Skeletal muscle satellite cell (primary cell): ENCODE results near the gene SLC22A4.

Source experiments
- H3K27me3 ChIP-seq: 2 replicates; pipeline ENCODE4 v1.7.0; 2013; ENCODE audit warnings: low read length; ENCODE audit not compliant: control insufficient read depth, insufficient read depth
- H3K36me3 ChIP-seq: 2 replicates; pipeline ENCODE4 v1.7.0; 2013; ENCODE audit warnings: mild to moderate bottlenecking, control low read depth, low read length; ENCODE audit not compliant: insufficient read depth
- H3K4me1 ChIP-seq: 2 replicates; pipeline ENCODE4 v1.7.0; 2013; ENCODE audit warnings: low read length; ENCODE audit not compliant: control insufficient read depth, insufficient read depth
- H3K4me2 ChIP-seq: 2 replicates; pipeline ENCODE4 v1.7.0; 2013; ENCODE audit warnings: mild to moderate bottlenecking, low read length
- H3K4me3 ChIP-seq: 2 replicates; pipeline ENCODE4 v1.7.0; 2013; ENCODE audit warnings: low read length
- H3K9ac ChIP-seq: 2 replicates; pipeline ENCODE4 v1.7.0; 2013; ENCODE audit warnings: mild to moderate bottlenecking, low read depth, low read length, moderate library complexity
- H3K9me3 ChIP-seq: replicated peaks from 2 replicates; pipeline ENCODE4 v1.7.0; 2013; ENCODE audit warnings: mild to moderate bottlenecking, control low read depth, low read length

SLC22A4 gene

DNA sequence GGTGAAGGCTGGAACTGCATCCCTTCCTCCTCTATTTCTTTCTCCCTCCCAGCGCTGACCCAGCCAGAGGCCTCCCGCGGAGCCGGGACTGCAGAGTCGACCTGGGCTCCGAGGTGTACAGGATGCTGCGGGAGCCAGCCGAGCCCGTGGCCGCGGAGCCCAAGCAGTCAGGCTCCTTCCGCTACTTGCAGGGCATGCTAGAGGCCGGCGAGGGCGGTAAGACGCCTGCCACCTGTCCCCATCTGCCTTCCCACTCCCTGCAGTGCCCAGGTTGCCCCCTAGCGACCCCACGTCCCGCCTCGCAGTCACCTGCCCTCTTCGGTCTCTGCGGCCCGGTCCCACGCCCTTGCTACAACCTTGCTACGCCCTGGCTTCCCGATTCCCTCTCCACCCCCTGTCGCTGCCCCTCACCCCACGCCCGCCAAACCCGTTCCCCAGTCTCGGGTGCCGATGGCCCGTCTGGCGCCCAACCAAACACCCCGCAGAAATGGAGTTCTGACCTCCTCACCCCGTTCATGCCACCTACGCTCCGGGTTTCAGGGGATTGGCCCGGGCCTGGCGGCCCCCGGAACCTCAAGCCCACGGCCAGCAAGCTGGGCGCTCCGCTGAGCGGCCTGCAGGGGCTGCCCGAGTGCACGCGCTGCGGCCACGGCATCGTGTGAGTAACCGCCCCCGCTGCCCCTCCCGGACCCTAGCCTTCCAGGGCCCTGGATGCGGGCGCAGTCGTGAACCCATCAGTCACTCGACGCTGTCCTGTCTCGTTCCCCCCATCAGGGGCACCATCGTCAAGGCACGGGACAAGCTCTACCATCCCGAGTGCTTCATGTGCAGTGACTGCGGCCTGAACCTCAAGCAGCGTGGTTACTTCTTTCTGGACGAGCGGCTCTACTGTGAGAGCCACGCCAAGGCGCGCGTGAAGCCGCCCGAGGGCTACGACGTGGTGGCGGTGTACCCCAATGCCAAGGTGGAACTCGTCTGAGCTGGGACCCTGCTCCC, 22.6 kb upstream of the SLC22A4 start:
- no peaks in the 10 kb centered on the region for H3K9me3 ChIP-seq
- no peak overlapping the region for H3K4me3 ChIP-seq
- peaks cover 24% of the 10 kb centered on the region for H3K4me1 ChIP-seq
- no peak overlapping the region for H3K4me2 ChIP-seq
- H3K9ac ChIP-seq = no peak overlapping the region
- H3K27me3 ChIP-seq = no peaks in the 10 kb centered on the region
- peaks cover 83% of the 10 kb centered on the region for H3K36me3 ChIP-seq

DNA sequence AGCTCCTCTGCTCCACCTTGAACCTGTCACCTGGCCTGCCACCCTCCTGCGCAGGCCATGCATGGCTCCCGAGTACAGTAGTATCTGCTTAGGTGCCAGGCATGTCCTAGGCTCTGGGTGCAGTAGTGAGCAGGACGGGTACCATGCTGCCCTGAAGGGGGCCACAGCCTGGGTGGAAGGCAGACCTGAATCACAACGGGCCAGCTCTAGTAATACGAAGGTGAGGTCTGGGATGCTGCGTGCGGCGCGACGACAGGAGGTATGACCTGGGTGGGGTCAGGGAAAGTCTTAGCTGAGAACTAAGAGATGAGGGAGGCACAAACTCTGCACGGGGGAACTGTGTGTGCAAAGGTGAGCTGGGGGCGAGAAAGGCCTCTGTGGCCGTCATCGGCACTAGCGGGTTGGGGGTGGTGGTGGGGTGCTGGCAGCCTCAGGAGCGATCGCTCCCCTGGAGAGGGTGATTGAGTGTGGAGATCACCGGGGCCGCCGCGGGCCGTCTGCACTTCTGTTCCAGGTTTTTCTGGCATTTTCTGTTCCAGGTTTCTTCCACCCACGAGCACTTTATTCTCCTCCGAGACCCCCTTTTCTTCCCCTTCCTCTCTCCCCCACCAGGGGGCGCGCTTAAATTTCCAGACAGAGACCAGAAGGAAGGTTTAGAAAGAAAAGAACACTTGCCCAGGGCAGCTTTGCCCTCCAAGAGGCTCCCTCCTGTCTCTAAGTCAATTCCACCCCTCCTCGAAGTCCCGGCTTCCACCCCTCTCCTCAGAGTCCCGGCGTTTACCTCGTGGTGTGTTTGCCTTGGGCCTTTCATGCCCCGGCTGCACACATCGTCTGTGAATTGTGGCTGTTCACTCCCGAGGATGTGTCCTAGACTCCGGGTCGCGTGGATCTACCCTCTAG, 21.6 kb upstream of the SLC22A4 start:
- Histone ChIP-seq H3K9me3 (no peaks in the 10 kb centered on the region), H3K27me3 (no peaks in the 10 kb centered on the region), H3K9ac (no peak overlapping the region), H3K4me3 (no peak overlapping the region), H3K36me3 (peaks cover 73% of the 10 kb centered on the region), H3K4me1 (peaks cover 15% of the 10 kb centered on the region), H3K4me2 (no peak overlapping the region)

DNA sequence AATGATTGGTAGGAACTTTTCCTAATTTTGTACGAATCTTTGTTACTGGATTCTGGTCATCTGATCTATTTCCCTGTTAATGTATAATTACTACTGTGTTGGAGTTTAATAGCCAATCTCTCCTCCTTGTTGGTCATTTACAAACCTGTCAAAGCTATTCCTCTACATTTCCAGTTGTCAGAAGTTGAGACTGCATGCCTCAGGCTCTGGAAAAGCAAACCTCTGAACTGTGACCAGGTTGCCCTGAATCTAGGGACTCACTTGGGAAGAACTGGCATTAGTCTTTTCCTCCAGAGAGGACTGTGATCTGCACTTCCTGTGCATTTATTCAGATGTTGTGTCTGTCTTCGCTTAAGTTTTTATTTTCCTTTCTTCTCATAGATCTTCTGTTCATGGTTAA, 20.6 kb upstream of the SLC22A4 start:
- Histone ChIP-seq H3K36me3 (peaks cover 62% of the 10 kb centered on the region), H3K9me3 (no peaks in the 10 kb centered on the region), H3K4me2 (no peak overlapping the region), H3K4me3 (no peak overlapping the region), H3K4me1 (peaks cover 5% of the 10 kb centered on the region), H3K9ac (no peak overlapping the region), H3K27me3 (no peaks in the 10 kb centered on the region)

DNA sequence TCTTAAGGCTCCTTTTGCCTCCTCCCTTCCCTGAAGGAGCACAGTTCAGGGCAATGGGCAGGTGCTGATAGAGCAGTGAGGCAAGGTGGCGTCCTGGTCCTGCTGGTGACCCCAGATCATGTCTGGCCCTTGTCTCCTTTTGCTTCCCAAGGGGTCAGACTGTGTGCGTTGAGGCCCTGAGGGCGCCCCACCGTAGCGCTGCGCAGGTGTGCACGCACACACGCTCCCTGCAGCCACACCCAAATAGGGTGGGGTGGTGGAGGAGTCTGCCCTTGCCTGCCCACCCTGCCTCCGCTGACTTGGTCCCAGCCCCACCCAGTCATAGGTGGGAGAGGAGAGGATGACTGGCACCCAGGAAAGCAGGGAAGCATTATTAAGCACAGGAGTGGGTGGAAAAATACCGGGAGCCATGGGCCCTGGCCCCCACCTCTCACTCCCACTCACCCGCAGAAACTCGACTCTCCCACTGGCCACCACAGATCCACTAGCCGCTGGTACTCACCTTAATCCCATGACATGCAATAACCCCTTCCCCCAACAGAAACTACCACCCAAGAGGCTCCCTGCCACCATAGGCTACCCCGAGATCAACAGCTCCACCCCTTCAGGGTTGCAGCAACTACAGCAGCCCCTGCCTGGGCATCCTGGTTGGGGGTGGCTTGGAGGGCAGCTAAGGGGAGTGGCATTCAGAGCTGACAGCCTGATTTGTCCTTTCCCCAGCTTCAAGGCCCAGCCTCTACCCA, 20.0 kb upstream of the SLC22A4 start:
- Histone ChIP-seq H3K4me2 (no peak overlapping the region), H3K4me3 (no peak overlapping the region), H3K27me3 (no peaks in the 10 kb centered on the region), H3K9me3 (no peaks in the 10 kb centered on the region), H3K9ac (no peak overlapping the region), H3K36me3 (peaks cover 56% of the 10 kb centered on the region), H3K4me1 (peaks cover 5% of the 10 kb centered on the region)

DNA sequence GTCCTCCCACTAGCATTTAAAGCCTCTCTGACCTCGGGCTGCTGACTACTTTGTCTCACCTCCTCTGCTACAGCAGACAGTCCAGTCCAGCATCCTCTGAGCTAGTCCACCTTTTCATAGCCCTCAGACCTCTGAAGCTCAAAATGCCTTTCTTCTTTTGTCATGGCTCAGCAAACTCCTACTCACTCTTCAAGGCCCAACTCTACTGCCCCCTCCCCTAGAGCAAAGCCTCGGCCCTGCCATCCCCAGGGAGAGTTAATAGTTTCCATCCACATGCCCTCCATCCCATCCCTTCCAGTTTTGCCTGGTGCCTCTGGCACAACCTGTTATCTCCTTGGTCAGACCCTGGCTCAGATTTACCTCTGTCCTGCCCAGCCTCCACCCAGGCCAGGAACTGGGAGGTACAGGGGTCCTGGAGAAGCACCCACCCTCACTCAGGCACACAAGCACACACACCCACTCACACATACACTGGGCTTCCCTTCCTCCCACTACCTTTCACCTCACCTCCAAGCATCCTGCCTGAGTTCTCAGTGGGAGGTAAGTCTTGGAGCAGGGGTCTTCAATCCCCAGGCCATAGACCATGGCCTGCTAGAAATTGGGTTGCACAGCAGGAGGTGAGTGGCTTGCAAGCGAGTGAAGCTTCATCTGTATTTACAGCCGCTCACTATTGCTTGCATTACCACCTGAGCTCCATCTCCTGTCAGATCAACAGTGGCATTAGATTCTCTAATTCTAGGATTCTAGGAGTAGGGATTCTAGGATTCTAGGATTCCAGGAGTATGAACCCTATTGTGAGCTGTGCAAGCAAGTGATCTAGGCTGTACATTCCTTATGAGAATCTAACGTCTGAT, 18.6 kb upstream of the SLC22A4 start:
- Histone ChIP-seq H3K9me3 (no peaks in the 10 kb centered on the region), H3K4me1 (peaks cover 7% of the 10 kb centered on the region), H3K9ac (no peak overlapping the region), H3K36me3 (peaks cover 42% of the 10 kb centered on the region), H3K4me3 (no peak overlapping the region), H3K4me2 (no peak overlapping the region), H3K27me3 (no peaks in the 10 kb centered on the region)

DNA sequence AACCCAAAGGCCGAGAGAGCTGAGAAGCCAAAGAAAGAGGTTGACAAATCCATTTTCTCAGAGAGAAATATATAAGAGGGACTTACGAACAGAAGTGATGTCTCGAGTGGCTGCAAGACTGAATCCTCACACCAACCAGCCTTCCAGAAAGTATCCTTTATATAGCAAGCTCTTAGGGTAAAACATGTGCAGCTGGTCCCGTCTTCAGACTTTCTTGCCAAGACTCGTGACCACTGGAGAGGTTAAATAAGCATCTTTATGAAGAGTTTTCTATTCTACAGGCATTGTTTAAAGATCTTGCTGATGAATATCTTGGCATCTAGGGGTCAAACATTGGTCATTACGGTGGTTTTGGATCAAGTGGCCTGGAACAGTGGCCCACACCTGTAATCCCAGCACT, 16.9 kb upstream of the SLC22A4 start:
- Histone ChIP-seq H3K9me3 (no peaks in the 10 kb centered on the region), H3K36me3 (peaks cover 27% of the 10 kb centered on the region), H3K27me3 (peaks cover 5% of the 10 kb centered on the region), H3K4me1 (peaks cover 7% of the 10 kb centered on the region), H3K4me3 (no peak overlapping the region), H3K9ac (no peak overlapping the region), H3K4me2 (no peak overlapping the region)

DNA sequence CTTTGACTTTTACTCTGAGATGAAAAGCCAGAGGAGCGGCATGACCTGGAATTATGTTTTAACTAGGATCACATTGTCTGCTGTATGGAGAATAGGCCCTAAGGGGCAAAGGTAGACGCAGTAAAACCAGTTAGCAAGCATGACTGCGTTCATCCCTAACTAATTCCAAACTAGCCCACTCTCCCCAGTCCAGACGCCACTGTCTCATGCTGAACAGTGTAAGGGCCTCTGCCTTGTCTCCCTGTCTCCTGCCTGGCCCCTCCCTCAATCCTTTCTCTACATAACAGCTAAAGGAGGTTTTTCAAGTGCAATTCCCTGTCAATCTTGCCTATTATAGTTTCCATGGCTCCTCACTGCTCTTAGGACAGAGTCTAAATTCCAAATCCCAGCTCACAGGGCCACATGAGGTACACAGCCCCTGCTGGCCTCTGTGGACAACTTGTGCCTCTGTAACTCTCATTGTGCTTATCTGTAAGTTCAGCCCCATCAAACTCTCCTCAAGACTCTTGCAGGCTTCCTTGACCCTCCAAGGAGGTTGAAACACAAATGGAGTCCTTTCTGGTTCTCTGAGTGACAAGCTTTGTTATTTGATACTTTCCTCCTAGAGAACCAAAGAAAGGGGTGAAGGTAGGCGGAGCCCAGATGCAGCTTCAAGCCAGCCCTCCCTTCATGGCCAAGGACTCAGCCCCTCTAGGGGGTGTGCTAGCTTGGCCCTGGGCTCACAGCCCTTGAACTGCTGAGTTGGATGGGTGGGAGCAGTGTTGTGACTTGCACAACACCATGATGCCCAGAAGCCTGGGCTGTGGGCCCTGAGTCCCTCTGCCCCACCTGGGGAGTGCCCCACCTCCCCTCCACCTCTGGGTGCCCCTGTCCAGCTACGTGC, 16.0 kb upstream of the SLC22A4 start:
- Histone ChIP-seq H3K9ac (no peak overlapping the region), H3K36me3 (peaks cover 17% of the 10 kb centered on the region), H3K4me2 (no peak overlapping the region), H3K4me1 (peaks cover 8% of the 10 kb centered on the region), H3K27me3 (peaks cover 5% of the 10 kb centered on the region), H3K4me3 (no peak overlapping the region), H3K9me3 (no peaks in the 10 kb centered on the region)

DNA sequence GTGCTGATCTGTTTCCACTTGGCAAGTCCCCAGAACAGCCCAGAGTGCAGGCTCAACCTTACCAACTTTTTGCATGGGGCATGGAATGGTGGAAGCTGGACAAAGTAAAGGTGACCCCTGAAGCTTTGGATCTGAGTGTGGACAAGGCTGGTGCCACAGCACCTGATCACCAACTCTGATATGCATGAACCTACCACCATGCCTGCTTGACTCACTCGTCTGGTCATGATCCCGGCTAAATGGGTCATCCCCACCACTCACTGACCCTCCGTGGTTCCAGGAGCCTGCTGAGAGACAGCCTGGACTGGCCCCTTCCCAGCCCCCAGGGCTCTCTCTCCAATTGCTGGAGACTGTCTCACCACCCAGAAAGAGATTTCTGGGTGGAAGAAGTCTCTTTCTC, 14.4 kb upstream of the SLC22A4 start:
- Histone ChIP-seq H3K9ac (no peak overlapping the region), H3K4me2 (no peak overlapping the region), H3K36me3 (peaks cover 2% of the 10 kb centered on the region), H3K4me1 (peaks cover 10% of the 10 kb centered on the region), H3K27me3 (peaks cover 5% of the 10 kb centered on the region), H3K9me3 (no peaks in the 10 kb centered on the region), H3K4me3 (no peak overlapping the region)

DNA sequence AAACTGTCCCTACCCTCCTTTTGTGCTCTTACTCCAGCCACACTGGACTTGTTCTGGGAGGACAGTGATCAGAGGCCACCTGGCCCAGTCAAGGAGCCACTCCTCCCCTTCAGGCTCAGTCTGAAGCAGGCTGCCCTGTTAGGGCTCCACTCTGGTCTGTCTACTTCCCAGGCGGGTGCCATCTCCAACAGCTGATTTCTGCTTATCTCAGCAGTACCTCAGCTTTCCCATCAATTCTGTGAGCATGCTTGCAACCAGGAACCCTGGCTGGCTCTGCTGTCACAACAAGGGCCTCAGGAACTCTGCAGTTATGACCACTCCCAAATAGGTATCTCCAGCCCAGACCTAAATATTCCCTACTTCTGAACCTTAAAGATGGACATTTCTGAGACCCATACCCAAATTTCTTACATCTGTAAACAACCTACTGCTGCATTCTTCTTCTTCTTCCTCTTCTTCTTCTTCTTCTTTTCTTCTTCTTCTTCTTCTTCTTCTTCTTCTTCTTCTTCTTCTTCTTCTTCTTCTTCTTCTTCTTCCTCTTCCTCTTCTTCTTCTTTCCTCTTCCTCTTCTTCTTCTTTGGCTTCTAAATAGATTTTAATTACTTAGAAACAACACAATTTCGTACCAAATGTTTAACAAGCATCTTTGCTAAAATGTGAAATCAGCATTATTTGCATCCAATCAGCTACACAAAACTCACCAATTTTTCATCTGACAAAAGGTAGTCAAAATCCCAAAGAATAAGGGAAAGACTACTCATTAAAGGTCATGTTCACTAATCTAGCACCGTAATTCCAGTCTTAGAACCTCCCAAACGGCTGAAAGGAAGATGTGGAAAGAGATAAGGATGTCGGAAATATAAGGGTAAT, 13.6 kb upstream of the SLC22A4 start:
- Histone ChIP-seq H3K4me3 (no peak overlapping the region), H3K4me2 (no peak overlapping the region), H3K27me3 (peaks cover 5% of the 10 kb centered on the region), H3K4me1 (peaks cover 10% of the 10 kb centered on the region), H3K9me3 (no peaks in the 10 kb centered on the region), H3K9ac (no peak overlapping the region), H3K36me3 (no peaks in the 10 kb centered on the region)
